CD4-positive, alpha-beta T cell treated with Interleukin-4 for 4 hours (primary cell): ENCODE measurements around the gene TENM4.

Experiments
- DNase-seq: peaks from one replicate; pipeline ENCODE4 v3.0.0-alpha.2; 2020

TENM4 gene

GRCh38 chr11:78660471-78660870, 780.4 kb downstream of the TENM4 start:
- DNase-seq, result no peak

GRCh38 chr11:78659326-78660270, 781.2 kb downstream of the TENM4 start:
- DNase-seq, result no peak

DNA sequence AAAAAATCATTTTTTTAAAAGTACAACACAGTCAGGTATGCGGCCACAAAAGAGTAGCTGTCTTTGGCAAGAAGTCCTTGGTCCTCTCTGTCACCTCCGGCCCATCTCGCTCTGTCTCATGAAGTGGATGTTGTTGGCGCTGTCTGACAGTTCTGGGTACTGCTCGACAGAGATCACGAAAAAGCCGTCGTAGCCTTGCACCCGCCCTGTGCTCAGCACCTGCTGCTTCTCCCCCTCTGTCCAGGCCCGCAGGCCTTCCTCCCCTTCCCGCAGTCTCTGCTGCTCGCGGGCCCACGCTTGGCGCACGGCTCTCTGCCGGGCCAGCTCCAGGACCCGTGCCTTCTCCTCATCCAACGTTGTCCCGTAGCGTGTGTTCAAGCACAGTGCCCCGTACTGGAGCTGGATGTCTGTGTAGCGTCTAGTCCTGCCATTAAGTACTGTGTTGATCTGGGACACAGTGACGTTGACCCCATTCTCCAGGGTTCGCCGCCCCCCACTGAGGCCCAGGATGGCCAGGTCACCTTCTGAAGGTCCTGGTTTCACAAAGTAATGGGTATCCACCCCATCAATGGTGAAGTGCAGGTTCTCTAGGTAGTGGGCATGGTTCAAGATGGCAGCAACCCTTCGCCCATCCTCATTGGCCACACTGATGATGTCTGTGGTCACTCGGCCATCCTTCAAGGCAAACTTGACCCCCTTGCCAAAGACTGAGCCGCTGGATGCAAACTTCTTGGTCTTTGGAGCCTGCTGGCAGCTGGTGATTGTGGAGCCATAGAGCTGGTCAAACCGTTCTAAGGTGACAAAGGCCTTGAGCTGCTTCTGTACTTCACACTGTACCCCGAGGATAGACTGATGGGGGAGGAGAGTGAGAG, 782.6 kb downstream of the TENM4 start:
- no peak for DNase-seq

GRCh38 chr11:78657441-78657840, 783.4 kb downstream of the TENM4 start:
- DNase-seq, result no peak

GRCh38 chr11:78656984-78657383, 783.8 kb downstream of the TENM4 start:
- DNase-seq, result no peak

GRCh38 chr11:78656327-78656726, 784.5 kb downstream of the TENM4 start:
- DNase-seq, result no peak

GRCh38 chr11:78655561-78655960, 785.3 kb downstream of the TENM4 start:
- DNase-seq, result no peak

- no peak for DNase-seq
These were observed 786.0 kb downstream of the TENM4 start for GRCh38 chr11:78654866-78655265.

DNA sequence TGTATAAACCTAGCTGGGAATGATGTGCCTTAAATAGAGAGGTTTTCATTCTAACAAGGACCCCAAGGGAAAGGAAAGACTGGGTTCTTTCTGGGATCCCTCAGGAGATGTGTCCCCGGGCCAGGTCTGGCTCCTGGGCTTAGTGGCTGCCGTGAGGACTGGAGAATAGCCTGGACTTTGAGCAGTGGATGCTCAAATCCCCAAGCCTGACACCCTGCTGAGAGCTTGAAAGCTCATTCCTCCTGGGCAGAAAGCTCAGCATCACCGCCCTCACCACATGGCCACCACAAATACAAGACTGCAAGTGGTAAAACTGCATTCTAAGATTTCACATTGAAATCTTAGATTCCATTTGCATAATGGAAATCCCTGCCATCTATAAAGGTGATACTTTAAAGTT, 786.8 kb downstream of the TENM4 start:
- DNase-seq, result no peak

- no peak for DNase-seq
These were observed 787.4 kb downstream of the TENM4 start for GRCh38 chr11:78653294-78653909.

GRCh38 chr11:78652843-78653239, 788.0 kb downstream of the TENM4 start:
- no peak for DNase-seq

GRCh38 chr11:78651923-78652842, 788.6 kb downstream of the TENM4 start:
- no peak for DNase-seq

DNA sequence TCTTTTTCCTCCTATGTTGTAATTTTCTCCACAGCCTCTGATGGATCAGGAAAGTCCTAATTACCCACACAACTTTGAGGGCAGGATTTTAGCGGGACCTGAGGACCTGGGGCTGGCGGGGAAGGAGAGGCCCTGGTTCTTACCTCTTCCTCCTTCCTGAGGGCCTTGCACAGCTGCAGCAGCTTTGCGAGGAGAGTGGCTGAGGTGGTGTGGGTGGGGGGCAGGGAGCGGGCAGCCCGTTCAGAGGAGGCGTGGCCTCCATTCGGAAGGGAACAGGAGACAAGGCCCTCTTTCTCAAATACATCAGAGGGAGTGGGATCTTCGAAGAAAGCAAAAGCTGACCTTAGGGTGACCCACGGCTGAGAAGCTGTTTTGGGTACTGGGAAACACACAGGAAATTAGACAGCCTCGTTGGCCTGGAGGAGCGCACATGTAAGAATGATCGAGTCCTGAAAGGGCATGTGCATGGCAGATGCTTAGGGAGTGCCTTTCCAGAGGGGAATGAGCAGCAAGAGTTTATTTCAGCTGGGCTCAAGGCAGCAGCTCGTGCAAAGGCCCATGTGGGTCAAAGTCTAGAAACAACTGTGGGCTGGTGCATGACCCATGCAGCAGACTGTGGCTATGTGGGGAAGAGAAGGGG, 789.6 kb downstream of the TENM4 start:
- no peak for DNase-seq

DNA sequence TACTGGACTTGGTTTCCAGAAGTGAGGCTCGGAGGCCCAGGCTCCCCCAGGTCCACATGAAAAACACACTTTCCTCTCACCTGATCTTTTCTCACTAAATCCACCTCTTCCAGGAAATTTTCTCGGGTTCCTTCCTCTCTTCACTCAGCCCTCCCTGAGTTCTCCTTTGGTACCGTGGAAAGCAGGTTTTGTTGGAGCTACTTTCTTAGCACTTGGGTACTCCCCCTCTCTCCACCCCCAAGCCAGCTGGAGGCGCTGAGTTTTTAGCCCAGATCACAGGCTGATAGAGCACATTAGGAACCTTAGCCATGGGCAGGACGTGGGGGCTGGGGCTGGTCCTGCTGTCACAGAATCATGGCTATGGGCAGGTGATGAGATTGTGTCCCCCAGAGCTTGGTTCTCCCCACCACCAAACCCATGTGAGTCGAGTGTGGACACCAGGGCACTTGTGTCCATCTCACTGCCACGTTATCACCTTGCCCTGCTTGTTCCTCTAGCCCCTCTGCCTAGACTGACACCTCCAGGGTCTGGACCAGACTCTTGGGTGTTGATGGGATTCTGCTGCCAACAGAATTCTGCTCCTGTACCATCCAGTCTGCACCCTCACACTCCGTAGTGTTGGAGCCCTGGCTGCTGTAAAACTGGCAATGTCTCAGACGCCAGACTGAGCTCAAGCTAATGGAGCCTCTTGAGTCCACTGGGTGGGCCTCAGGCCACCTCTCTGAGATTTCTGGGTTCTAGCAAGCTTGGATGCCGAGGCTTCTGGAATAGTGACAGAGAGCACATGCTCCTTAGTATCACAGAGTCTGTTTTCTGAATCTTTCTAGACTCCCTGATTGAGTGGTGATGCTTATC, 791.2 kb downstream of the TENM4 start:
- no peak for DNase-seq

DNA sequence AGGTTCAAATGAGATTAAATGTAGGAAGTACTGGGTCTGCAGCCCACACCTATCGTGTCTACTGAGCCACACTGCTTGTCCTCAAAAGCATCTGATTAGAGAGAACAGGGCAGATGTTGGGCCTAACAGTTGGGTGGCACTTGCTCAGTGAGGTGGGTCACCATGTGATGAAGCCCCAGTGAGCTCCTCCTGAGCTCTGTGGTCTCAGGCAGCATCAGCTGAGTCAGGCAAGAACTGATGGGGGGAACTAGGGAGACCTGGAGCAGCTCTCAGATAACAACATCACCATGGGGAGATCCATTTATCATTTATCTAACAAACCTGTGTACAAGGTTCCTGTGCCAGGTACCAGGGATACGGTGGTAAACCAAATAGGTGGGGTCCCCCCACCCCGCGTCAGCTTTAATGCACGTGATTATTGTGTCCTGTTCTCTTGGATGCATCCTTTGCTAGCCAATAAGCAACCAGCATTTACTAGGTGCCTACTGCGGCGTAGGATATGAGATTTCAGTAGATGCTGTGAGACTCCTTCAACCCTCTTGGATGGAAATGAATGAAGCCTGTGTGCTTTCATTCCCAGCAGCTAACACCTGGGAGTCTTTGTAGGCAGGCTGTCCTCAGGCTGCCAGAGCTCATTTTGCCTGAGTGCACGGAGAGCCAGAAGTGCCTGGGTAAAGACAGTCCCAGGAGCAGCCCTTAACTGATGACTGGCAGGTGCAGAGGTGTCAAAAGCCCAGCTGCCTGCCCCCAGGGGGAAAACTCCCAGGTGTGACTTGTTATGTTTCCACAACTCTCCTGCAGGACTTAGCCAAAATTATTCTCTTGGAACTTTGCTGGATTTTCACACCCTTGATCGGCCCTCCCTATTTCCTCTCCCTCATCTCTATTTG, 792.6 kb downstream of the TENM4 start:
- DNase-seq, result no peak

DNA sequence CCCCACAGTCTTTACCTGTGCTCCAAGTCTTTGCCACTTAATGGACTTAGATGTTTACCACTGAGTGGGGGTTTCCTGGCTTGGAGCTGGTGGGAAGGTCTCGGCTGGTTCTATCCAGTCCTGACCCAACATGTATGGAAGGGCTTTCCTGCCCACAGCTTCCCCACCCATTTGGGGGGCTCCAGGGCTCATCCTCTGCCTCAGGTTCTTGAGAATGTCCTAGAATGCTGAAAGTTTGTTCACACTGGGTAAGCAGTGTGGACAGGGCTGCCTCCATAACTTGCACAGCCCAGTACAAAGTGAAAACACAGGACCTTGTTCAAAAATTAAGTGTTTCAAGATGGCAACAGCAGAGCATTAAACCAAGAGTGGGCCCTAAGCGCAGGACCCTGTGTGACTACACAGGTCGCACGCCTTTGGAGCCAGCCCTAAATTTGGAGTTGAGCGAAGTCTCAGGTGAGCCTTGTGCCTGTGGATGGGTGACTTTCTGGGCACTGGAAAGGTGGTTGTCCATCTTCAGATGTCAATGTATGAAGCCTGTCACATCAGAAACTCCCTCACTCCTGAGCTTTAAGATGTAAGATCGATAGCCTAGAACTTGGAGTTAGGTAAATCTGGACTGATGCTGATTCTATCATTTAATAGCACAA, 793.4 kb downstream of the TENM4 start:
- DNase-seq, result no peak

DNA sequence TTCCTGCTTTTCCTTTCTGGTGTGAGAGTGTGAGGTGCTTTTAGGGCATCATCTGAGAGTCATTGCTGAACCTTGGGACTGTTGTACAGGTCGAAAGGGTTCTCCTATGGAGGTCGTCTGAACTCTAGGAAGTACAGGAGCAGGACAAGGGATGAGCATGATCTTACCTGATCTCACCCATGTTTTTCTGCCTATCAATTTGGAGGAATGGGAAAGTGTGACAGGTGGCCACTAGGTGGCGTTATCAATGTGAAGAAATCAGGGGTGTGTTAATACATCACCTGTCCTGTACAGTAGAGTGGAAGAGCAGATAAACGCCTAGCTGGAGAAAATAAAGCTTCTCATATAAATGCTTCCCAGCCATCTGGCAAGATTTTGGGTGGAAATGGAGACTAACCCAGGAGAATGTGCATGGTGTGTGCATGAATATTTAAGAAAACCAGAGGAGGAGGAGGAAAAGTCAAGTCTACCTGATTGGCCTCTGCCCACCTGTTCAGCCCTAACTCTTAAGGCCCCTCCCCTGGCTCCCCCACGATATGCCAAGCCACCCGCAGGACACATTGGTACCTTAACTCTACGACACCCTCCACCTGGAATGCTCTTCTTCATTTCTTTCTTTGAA, 794.2 kb downstream of the TENM4 start:
- DNase-seq, result peak; percentile 53
